Vagina (tissue), 2 donors: Measurements from ENCODE around the gene UHRF2. TPM values are rescaled to one million over a fixed set of nuclear protein-coding genes. Genes with fewer than 3 reads are reported as not detected.

Source experiments
- DNase-seq, 2 donors: peaks; one replicate each; pipeline ENCODE4 v3.0.0-alpha.2; 2017; ENCODE audit errors: extremely low spot score in 2 of 2
- H3K27ac ChIP-seq: fragments of 200-600 bp; sonication (generic); one replicate; pipeline ENCODE4 v1.5.1; 2019
- H3K27me3 ChIP-seq: fragments of 200-600 bp; sonication (generic); one replicate; pipeline ENCODE4 v1.5.1; 2019
- H3K36me3 ChIP-seq, 2 donors: fragments of 200-600 bp; sonication (generic); one replicate each; pipeline ENCODE4 v1.5.1; 2017 to 2019
- H3K4me1 ChIP-seq: fragments of 200-600 bp; sonication (generic); one replicate; pipeline ENCODE4 v1.5.1; 2019
- H3K4me3 ChIP-seq, 2 donors: fragments of 200-600 bp; sonication (generic); 1 replicate in 1 of 2; 2 replicates in 1 of 2; pipeline ENCODE4 v1.5.1; 2016 to 2019
- H3K9me3 ChIP-seq: fragments of 200-600 bp; sonication (generic); one replicate; pipeline ENCODE4 v1.5.1; 2019
- POLR2A ChIP-seq, 2 donors: fragments of 450-650 bp; IDR thresholded peaks; one replicate each; pipeline ENCODE4 v1.6.1; 2017; ENCODE audit warnings: antibody characterized with exemption in 2 of 2, mild to moderate bottlenecking in 2 of 2, moderate library complexity in 2 of 2
- POLR2AphosphoS5 ChIP-seq, 2 donors: sonication (generic); formaldehyde crosslinking; IDR thresholded peaks; one replicate each; pipeline ENCODE4 v1.9.0; 2017; ENCODE audit warnings: antibody characterized with exemption in 2 of 2, mild to moderate bottlenecking in 2 of 2, low read depth in 1 of 2; ENCODE audit not compliant: insufficient read depth in 1 of 2
- intact Hi-C: fragments of 100-400 bp; cut with DNase I; formaldehyde crosslinking; loops from one replicate; pipeline ENCODE4 v1.15.1; 2023
- total RNA-seq: library from RNA; depleted of rRNA; stranded (reverse); fragments of >200 nt; gene quantifications from one replicate; pipeline ENCODE4 v1.2.3, GENCODE V29; 2016
- TF ChIP-seq, protein P1 (sequence below), 3 experiments: fragments of 450-650 bp in 2 of 3; fragments of 200-600 bp in 1 of 3; sonication (generic) in 1 of 3; IDR thresholded peaks; one replicate each; pipeline ENCODE4 v1.5.1; 2017 to 2019; ENCODE audit warnings: antibody characterized with exemption in 3 of 3, mild to moderate bottlenecking in 2 of 3, moderate library complexity in 2 of 3

The UHRF2 gene
- total RNA-seq, 1 donor from 2014 or later, result 70.0 TPM

DNA sequence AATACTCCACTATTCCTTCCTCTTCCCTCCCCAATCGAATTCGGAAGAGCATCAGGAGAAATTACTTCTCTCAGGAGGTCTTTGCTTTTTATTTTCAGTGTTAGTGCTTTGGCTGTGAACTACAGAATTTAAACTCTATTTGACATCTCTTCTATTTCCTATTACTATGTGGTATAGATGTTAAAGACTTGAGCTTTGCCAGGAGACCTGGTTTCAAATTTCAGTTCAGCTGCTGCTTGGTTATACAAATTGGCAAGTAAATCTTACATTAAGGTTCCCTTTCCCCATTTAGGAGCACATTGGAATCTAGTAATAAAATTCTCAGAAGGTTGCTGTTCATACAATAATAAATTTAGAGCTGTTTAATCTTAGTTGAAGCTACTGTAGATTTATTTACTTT is 13.1 kb downstream of the UHRF2 start:
- Histone ChIP-seq H3K4me3 (no peak overlapping the region), H3K36me3 (peaks cover 0 to 6% of the 10 kb centered on the region in 2 donors), H3K27ac (no peak overlapping the region), H3K27me3 (no peaks in the 10 kb centered on the region), H3K9me3 (no peaks in the 10 kb centered on the region), H3K4me1 (peaks cover 47% of the 10 kb centered on the region)
- TF ChIP-seq POLR2AphosphoS5 (IDR thresholded peaks at IDR 0.05; ENCODE audit: insufficient read depth in 1 of 2, low read depth in 1 of 2), result no peak
- TF ChIP-seq, protein P1, sequence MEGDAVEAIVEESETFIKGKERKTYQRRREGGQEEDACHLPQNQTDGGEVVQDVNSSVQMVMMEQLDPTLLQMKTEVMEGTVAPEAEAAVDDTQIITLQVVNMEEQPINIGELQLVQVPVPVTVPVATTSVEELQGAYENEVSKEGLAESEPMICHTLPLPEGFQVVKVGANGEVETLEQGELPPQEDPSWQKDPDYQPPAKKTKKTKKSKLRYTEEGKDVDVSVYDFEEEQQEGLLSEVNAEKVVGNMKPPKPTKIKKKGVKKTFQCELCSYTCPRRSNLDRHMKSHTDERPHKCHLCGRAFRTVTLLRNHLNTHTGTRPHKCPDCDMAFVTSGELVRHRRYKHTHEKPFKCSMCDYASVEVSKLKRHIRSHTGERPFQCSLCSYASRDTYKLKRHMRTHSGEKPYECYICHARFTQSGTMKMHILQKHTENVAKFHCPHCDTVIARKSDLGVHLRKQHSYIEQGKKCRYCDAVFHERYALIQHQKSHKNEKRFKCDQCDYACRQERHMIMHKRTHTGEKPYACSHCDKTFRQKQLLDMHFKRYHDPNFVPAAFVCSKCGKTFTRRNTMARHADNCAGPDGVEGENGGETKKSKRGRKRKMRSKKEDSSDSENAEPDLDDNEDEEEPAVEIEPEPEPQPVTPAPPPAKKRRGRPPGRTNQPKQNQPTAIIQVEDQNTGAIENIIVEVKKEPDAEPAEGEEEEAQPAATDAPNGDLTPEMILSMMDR (IDR thresholded peaks at IDR 0.05), result no peak
- no peak for TF ChIP-seq POLR2A (IDR thresholded peaks at IDR 0.05)
- DNase-seq, result no peak
- intact Hi-C loops, result no loop called here

DNA sequence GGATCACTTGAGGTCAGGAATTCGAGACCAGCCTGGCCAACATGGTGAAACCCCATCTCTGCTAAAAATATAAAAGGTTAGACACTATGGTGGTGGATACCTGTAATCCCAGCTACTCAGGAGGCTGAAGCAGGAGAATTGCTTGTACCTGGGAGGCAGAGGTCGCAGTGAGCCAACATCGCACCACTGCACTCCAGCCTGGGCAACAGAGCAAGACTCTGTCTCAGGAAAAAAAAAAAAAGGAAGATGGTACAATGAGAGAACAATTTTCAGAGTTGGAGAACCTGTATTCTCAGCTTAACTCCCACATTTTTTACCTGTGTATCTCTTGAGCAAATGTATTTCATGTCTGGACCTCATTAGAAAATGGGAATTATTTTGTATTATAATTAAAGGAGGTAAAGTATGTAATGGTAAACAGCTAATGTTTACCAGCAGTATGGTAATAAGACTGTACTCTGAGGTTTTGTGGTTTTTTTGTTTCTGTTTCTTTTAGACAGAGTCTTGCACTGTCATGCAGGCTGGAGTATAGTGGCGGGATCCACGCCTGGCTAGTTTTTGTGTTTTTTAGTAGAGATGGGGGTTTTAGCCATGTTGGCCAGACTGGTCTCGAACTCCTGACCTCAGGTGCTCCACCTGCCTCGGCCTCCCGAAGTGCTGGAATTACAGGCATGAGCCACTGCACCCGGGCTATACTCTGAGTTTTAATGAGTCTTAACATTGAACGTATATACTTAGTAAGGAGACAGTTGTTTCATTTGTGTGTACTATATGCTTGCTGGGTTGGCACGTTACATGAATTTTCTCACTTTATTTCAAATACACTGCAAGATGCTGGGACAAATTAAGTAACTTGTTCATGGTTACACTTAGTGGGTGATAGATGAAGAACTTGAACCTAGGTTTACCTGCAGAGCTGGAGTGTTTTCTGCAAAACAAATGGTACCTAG is 16.2 kb downstream of the UHRF2 start:
- DNase-seq, result no peak
- intact Hi-C loops, result no loop called here
- Histone ChIP-seq H3K4me3 (no peak overlapping the region), H3K27me3 (no peaks in the 10 kb centered on the region), H3K9me3 (no peaks in the 10 kb centered on the region), H3K27ac (no peak overlapping the region), H3K36me3 (peaks cover 0 to 1% of the 10 kb centered on the region in 2 donors), H3K4me1 (peaks cover 55% of the 10 kb centered on the region)
- no peak for TF ChIP-seq POLR2A (IDR thresholded peaks at IDR 0.05)
- TF ChIP-seq POLR2AphosphoS5 (IDR thresholded peaks at IDR 0.05; ENCODE audit: insufficient read depth in 1 of 2, low read depth in 1 of 2), result no peak
- TF ChIP-seq, protein P1 (IDR thresholded peaks at IDR 0.05), result no peak

DNA sequence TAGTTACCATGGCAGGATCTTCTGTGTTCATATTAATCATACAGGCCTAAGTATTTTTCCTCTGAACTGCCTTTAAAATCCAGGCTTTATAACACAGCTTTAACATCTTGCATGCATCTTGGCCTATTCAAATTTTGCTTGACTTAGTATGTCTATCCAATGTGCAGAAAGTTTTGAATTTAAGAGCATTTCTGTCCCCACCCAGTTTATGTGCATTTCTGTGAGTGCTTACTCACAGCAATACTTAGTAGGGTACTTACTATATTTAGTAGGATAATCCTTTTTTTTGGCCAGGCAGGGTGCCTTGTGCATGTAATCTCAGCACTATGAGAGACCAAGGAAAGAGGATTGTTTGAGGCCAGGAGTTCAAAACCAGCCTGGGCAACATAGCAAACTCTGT is 18.0 kb downstream of the UHRF2 start:
- TF ChIP-seq POLR2AphosphoS5 (IDR thresholded peaks at IDR 0.05; ENCODE audit: insufficient read depth in 1 of 2, low read depth in 1 of 2), result no peak
- no peak for DNase-seq
- intact Hi-C loops, result no loop called here
- Histone ChIP-seq H3K4me1 (peaks cover 37% of the 10 kb centered on the region), H3K9me3 (no peaks in the 10 kb centered on the region), H3K36me3 (peaks cover 0 to 6% of the 10 kb centered on the region in 2 donors), H3K27ac (no peak overlapping the region), H3K27me3 (no peaks in the 10 kb centered on the region), H3K4me3 (no peak overlapping the region)

DNA sequence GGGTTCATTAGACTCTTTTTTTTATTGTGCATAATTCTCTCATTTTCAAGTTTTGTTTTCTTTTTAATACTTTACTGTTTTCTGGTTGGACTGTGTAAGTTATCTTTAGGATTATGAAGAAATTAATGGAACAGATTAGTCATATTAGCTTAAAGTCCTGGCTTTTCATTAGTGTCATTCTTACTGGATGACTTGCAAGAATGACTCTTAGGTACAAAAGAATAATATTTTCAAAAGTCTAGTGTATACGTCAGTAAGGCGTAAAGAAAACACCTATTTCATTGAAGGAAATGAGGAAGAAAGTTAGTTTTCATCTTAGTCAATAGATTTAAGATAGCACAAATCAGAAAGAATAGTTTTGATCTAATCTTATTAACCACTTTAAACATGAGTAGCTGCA is 20.4 kb downstream of the UHRF2 start:
- Histone ChIP-seq H3K9me3 (no peaks in the 10 kb centered on the region), H3K36me3 (peaks cover 0 to 10% of the 10 kb centered on the region in 2 donors), H3K27ac (no peak overlapping the region), H3K27me3 (no peaks in the 10 kb centered on the region), H3K4me3 (no peak overlapping the region), H3K4me1 (peaks cover 41% of the 10 kb centered on the region)
- no peak for TF ChIP-seq POLR2A (IDR thresholded peaks at IDR 0.05)
- TF ChIP-seq, protein P1 (IDR thresholded peaks at IDR 0.05), result no peak
- DNase-seq, result no peak
- intact Hi-C loops, result no loop called here

DNA sequence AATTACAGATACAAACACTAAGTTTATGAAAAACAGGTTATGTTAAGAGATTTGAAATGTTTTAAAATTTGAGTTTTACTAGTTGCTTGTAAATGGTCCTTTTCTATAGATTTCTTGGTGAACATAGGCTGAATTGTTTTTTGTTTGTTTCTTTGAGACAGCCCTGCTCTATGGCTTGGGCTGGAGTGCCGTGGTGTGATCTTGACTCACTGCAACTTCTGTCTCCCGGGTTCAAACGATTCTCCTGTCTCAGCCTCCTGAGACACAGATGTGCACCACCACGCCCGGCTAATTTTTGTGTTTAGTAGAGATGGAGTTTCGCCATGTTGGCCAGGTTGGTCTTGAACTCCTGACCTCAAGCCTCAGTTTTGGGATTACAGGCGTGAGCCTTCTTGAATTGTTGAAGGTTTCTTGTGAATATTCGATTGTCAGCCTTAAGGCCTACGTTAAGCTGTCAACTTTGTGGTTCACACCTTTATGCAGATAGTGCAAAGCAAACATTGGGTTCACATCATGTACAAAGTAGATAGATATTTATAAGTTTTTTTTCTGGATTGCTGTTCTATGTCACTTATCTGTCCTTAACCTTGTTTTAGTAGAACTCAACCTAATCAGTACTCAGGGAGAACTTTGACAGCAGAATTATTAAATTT is 26.2 kb downstream of the UHRF2 start:
- no peak overlapping the region for H3K4me3 ChIP-seq
- intact Hi-C loops, result no loop called here
- TF ChIP-seq POLR2A (IDR thresholded peaks at IDR 0.05) (no peak), POLR2AphosphoS5 (IDR thresholded peaks at IDR 0.05; ENCODE audit: insufficient read depth in 1 of 2, low read depth in 1 of 2) (no peak)
- TF ChIP-seq, protein P1 (IDR thresholded peaks at IDR 0.05), result no peak
- no peak overlapping the region for H3K27ac ChIP-seq
- DNase-seq, result no peak
- H3K4me1 ChIP-seq, result peaks cover 49% of the 10 kb centered on the region
- peaks cover 0 to 9% of the 10 kb centered on the region in 2 donors for H3K36me3 ChIP-seq
- H3K9me3 ChIP-seq, result no peaks in the 10 kb centered on the region
- H3K27me3 ChIP-seq, result no peaks in the 10 kb centered on the region
